Loucy (cell line): Measurements from ENCODE around the gene TOMM70.

Experiments
- EZH2phosphoT487 ChIP-seq: fragments of 200-600 bp; IDR thresholded peaks from 2 replicates; pipeline ENCODE4 v1.6.1; 2018; ENCODE audit warnings: antibody characterized with exemption, mild to moderate bottlenecking, moderate library complexity, borderline replicate concordance
- TF ChIP-seq, protein P1 (sequence below): fragments of 200-600 bp; sonication (generic); conservative IDR thresholded peaks from 2 replicates; pipeline ENCODE4 v1.5.1; 2014; ENCODE audit warnings: mild to moderate bottlenecking, antibody characterized with exemption, low read length

DNA sequence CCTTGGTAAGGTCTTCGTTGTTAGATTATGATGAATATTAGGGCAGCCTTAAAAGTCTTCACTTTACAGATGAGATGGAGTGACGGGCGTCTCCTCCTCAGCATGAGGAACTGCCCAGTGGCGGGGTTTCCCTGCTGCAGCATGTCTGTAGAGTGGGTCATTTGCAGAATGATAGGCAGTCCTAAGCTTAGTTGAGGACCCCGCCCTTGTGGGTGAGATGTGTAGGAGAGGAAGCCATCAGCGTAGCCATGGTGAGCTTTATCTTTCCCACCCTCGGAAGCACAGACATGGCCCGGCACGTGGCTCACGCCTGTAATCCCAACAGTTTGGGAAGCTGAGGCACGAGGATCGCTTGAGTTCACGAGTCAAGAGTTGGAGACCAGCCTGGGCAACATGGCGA, 65.5 kb downstream of the TOMM70 start:
- TF ChIP-seq, protein P1, sequence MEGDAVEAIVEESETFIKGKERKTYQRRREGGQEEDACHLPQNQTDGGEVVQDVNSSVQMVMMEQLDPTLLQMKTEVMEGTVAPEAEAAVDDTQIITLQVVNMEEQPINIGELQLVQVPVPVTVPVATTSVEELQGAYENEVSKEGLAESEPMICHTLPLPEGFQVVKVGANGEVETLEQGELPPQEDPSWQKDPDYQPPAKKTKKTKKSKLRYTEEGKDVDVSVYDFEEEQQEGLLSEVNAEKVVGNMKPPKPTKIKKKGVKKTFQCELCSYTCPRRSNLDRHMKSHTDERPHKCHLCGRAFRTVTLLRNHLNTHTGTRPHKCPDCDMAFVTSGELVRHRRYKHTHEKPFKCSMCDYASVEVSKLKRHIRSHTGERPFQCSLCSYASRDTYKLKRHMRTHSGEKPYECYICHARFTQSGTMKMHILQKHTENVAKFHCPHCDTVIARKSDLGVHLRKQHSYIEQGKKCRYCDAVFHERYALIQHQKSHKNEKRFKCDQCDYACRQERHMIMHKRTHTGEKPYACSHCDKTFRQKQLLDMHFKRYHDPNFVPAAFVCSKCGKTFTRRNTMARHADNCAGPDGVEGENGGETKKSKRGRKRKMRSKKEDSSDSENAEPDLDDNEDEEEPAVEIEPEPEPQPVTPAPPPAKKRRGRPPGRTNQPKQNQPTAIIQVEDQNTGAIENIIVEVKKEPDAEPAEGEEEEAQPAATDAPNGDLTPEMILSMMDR = no peak
- no peak for TF ChIP-seq EZH2phosphoT487
